GM18520 (cell line): ENCODE results near the gene PPP1R26.
"Not testable (repeated sequence)": the region's sequence is repeated elsewhere in the genome, so short reads cannot be mapped to it uniquely, and the experiment has no call there.

Experiments used
- ATAC-seq: cut with Tn5 transposase; IDR thresholded peaks from one replicate; pipeline ENCODE4 v1.9.1; 2021; ENCODE audit not compliant: unreplicated experiment

Gene PPP1R26

GRCh38 chr9:135503371-135504261, 24.0 kb downstream of the PPP1R26 start:
- no peak for ATAC-seq

- ATAC-seq = no peak
These were observed 25.0 kb downstream of the PPP1R26 start for GRCh38 chr9:135504262-135505243.

- ATAC-seq = no peak
These were observed 26.0 kb downstream of the PPP1R26 start for GRCh38 chr9:135505406-135506187.

- ATAC-seq = no peak
These were observed 26.9 kb downstream of the PPP1R26 start for GRCh38 chr9:135506327-135507103.

GRCh38 chr9:135507104-135508035, 27.8 kb downstream of the PPP1R26 start:
- no peak for ATAC-seq

GRCh38 chr9:135508211-135508820, 28.7 kb downstream of the PPP1R26 start:
- ATAC-seq = no peak

GRCh38 chr9:135509458-135509857, 29.9 kb downstream of the PPP1R26 start:
- ATAC-seq = no peak

- ATAC-seq = no peak
These were observed 32.6 kb downstream of the PPP1R26 start for GRCh38 chr9:135512241-135512603.

GRCh38 chr9:135512904-135513303, 33.3 kb downstream of the PPP1R26 start:
- no peak for ATAC-seq

- ATAC-seq = no peak
These were observed 33.8 kb downstream of the PPP1R26 start for GRCh38 chr9:135513351-135513846.

- not testable (repeated sequence) for ATAC-seq
These were observed 34.3 kb downstream of the PPP1R26 start for GRCh38 chr9:135513906-135514305.

GRCh38 chr9:135514342-135515082, 34.9 kb downstream of the PPP1R26 start:
- ATAC-seq = no peak

- no peak for ATAC-seq
These were observed 35.7 kb downstream of the PPP1R26 start for GRCh38 chr9:135515083-135515951.

- ATAC-seq = no peak
These were observed 36.7 kb downstream of the PPP1R26 start for GRCh38 chr9:135516132-135516860.

- ATAC-seq = no peak
These were observed 37.8 kb downstream of the PPP1R26 start for GRCh38 chr9:135517407-135517822.
